GM21528 (cell line): ENCODE data around the gene GSN.
"Not testable (repeated sequence)": the region's sequence is repeated elsewhere in the genome, so short reads cannot be mapped to it uniquely, and the experiment has no call there.

Experiments used
- ATAC-seq: cut with Tn5 transposase; IDR thresholded peaks from one replicate; pipeline ENCODE4 v1.9.1; 2021; ENCODE audit warnings: mild to moderate bottlenecking, moderate library complexity; ENCODE audit not compliant: unreplicated experiment, low FRiP score

Gene GSN

GRCh38 chr9:121285835-121286687 lies 18.1 kb downstream of the GSN start:
- no peak for ATAC-seq

GRCh38 chr9:121286688-121286972 lies 18.7 kb downstream of the GSN start:
- no peak for ATAC-seq

- no peak for ATAC-seq
These were observed 19.2 kb downstream of the GSN start for GRCh38 chr9:121286973-121287741.

GRCh38 chr9:121288673-121289025 lies 20.7 kb downstream of the GSN start:
- ATAC-seq = no peak

GRCh38 chr9:121289026-121289771 lies 21.2 kb downstream of the GSN start:
- no peak for ATAC-seq

GRCh38 chr9:121289772-121290370 lies 21.9 kb downstream of the GSN start:
- no peak for ATAC-seq

- ATAC-seq = not testable (repeated sequence)
These were observed 23.6 kb downstream of the GSN start for GRCh38 chr9:121291536-121291935.

- no peak for ATAC-seq
These were observed 24.1 kb downstream of the GSN start for GRCh38 chr9:121292051-121292450.

GRCh38 chr9:121292801-121293241 lies 24.9 kb downstream of the GSN start:
- ATAC-seq = no peak

GRCh38 chr9:121294151-121294743 lies 26.3 kb downstream of the GSN start:
- no peak for ATAC-seq

- no peak for ATAC-seq
These were observed 27.1 kb downstream of the GSN start for GRCh38 chr9:121294866-121295661.

GRCh38 chr9:121295662-121296191 lies 27.8 kb downstream of the GSN start:
- ATAC-seq = no peak

GRCh38 chr9:121296213-121297127 lies 28.5 kb downstream of the GSN start:
- no peak for ATAC-seq

- no peak for ATAC-seq
These were observed 29.4 kb downstream of the GSN start for GRCh38 chr9:121297389-121297788.

GRCh38 chr9:121298016-121298538 lies 30.1 kb downstream of the GSN start:
- no peak for ATAC-seq

- ATAC-seq = no peak
These were observed 30.9 kb downstream of the GSN start for GRCh38 chr9:121298689-121299466.
